Mesenchymal stem cell (in vitro differentiated cells and primary cell): ENCODE results near the gene SP3.

ENCODE experiments used
- DNase-seq: peaks from one replicate; pipeline ENCODE4 v3.0.0-alpha.2; 2013
- H2AFZ ChIP-seq: one replicate; pipeline ENCODE4 v1.6.1; 2013; ENCODE audit warnings: low read depth, mild to moderate bottlenecking, control low read depth, inconsistent platforms, low read length, moderate library complexity
- H2AK5ac ChIP-seq: 2 replicates; pipeline ENCODE4 v1.6.1; 2013; ENCODE audit warnings: low read length, moderate library complexity, mild to moderate bottlenecking, inconsistent platforms; ENCODE audit not compliant: severe bottlenecking
- H2BK120ac ChIP-seq: one replicate; pipeline ENCODE4 v1.6.1; 2013; ENCODE audit warnings: low read depth, mild to moderate bottlenecking, inconsistent platforms, low read length, moderate library complexity
- H2BK12ac ChIP-seq, 2 experiments: one replicate each; pipeline ENCODE4 v1.6.1; 2013; ENCODE audit warnings: inconsistent platforms in 2 of 2, low read length in 2 of 2, mild to moderate bottlenecking in 2 of 2, moderate library complexity in 2 of 2, control low read depth in 1 of 2
- H2BK15ac ChIP-seq: one replicate; pipeline ENCODE4 v1.6.1; 2013; ENCODE audit warnings: mild to moderate bottlenecking, low read depth, inconsistent platforms; ENCODE audit not compliant: poor library complexity, severe bottlenecking
- H2BK5ac ChIP-seq: 2 replicates; pipeline ENCODE4 v1.6.1; 2013; ENCODE audit warnings: low read depth, mild to moderate bottlenecking, low read length, control low read depth, inconsistent platforms; ENCODE audit not compliant: poor library complexity, severe bottlenecking
- H3K14ac ChIP-seq, 2 experiments: one replicate each; pipeline ENCODE4 v1.6.1; 2013; ENCODE audit warnings: inconsistent platforms in 2 of 2, low read length in 2 of 2, control low read depth in 1 of 2, mild to moderate bottlenecking in 1 of 2, moderate library complexity in 1 of 2
- H3K18ac ChIP-seq, 2 experiments: one replicate each; pipeline ENCODE4 v1.6.1; 2013; ENCODE audit warnings: inconsistent platforms in 2 of 2, low read length in 2 of 2, control low read depth in 1 of 2, low read depth in 1 of 2, mild to moderate bottlenecking in 1 of 2
- H3K23ac ChIP-seq, 2 experiments: one replicate each; pipeline ENCODE4 v1.6.1; 2013; ENCODE audit warnings: inconsistent platforms in 2 of 2, low read length in 2 of 2, mild to moderate bottlenecking in 2 of 2, moderate library complexity in 2 of 2, control low read depth in 1 of 2
- H3K27ac ChIP-seq: 2 replicates; pipeline ENCODE4 v1.5.1; 2013; ENCODE audit warnings: mild to moderate bottlenecking, moderate library complexity, low read length, control low read depth, inconsistent platforms; ENCODE audit not compliant: poor library complexity, severe bottlenecking
- H3K27me3 ChIP-seq, 2 experiments: 2 replicates each; pipeline versions ENCODE4 v1.6.1 to v1.7.0; 2013; ENCODE audit warnings: low read length in 2 of 2, mild to moderate bottlenecking in 2 of 2, moderate library complexity in 2 of 2, control low read depth in 1 of 2, inconsistent platforms in 1 of 2; ENCODE audit not compliant: control insufficient read depth in 1 of 2, insufficient read depth in 1 of 2
- H3K36me3 ChIP-seq, 2 experiments: 2 replicates each; pipeline versions ENCODE4 v1.6.1 to v1.7.0; 2013; ENCODE audit warnings: low read length in 2 of 2, control low read depth in 1 of 2, inconsistent platforms in 1 of 2, low read depth in 1 of 2, mild to moderate bottlenecking in 1 of 2; ENCODE audit not compliant: insufficient read depth in 2 of 2, control insufficient read depth in 1 of 2
- H3K4ac ChIP-seq, 2 experiments: one replicate each; pipeline ENCODE4 v1.6.1; 2013; ENCODE audit warnings: inconsistent platforms in 2 of 2, low read length in 2 of 2, mild to moderate bottlenecking in 2 of 2, moderate library complexity in 2 of 2, control low read depth in 1 of 2, low read depth in 1 of 2
- H3K4me1 ChIP-seq: 2 replicates; pipeline ENCODE4 v1.6.1; 2013; ENCODE audit warnings: low read depth, low read length, control low read depth; ENCODE audit not compliant: control insufficient read depth, insufficient read depth
- H3K4me2 ChIP-seq: 2 replicates; pipeline ENCODE4 v1.6.1; 2013; ENCODE audit warnings: low read length, mild to moderate bottlenecking, inconsistent platforms; ENCODE audit not compliant: poor library complexity, severe bottlenecking
- H3K4me3 ChIP-seq, 2 experiments: 2 replicates each; pipeline versions ENCODE4 v1.5.1 to v1.7.0; 2013; ENCODE audit warnings: low read length in 2 of 2, mild to moderate bottlenecking in 2 of 2, control low read depth in 1 of 2, low read depth in 1 of 2; ENCODE audit not compliant: insufficient read depth in 1 of 2
- H3K79me1 ChIP-seq: replicated peaks from 2 replicates; pipeline ENCODE4 v1.6.1; 2013; ENCODE audit warnings: mild to moderate bottlenecking, control low read depth, low read length, inconsistent platforms; ENCODE audit not compliant: poor library complexity, severe bottlenecking
- H3K9ac ChIP-seq: 2 replicates; pipeline ENCODE4 v1.7.0; 2013; ENCODE audit warnings: mild to moderate bottlenecking, low read length, moderate library complexity
- H3K9me3 ChIP-seq: 2 replicates; pipeline ENCODE4 v1.7.0; 2013; ENCODE audit warnings: mild to moderate bottlenecking, low read length; ENCODE audit not compliant: control insufficient read depth
- H4K8ac ChIP-seq: one replicate; pipeline ENCODE4 v1.6.1; 2013; ENCODE audit warnings: inconsistent platforms, mild to moderate bottlenecking, low read length, moderate library complexity
- H4K91ac ChIP-seq: one replicate; pipeline ENCODE4 v1.6.1; 2013; ENCODE audit warnings: mild to moderate bottlenecking, low read length, inconsistent platforms
- WGBS: methylation state at CpG from one replicate; pipeline ENCODE4 v1.1.7; 2013; ENCODE audit warnings: mixed read lengths; 5-methylcytosine and 5-hydroxymethylcytosine counted together

SP3 gene

GRCh38 chr2:173953047-173953424 lies 12.1 kb downstream of the SP3 start:
- no peak overlapping the region for H3K27ac ChIP-seq
- no peak overlapping the region for H3K14ac ChIP-seq
- H4K91ac ChIP-seq: no peak overlapping the region
- no peak overlapping the region for H2BK5ac ChIP-seq
- no peak overlapping the region for H4K8ac ChIP-seq
- no peak for DNase-seq
- no peaks in the 10 kb centered on the region for H3K27me3 ChIP-seq
- H3K79me1 ChIP-seq: peaks cover 4% of the 10 kb centered on the region
- peaks cover 18 to 73% of the 10 kb centered on the region in 2 experiments for H3K36me3 ChIP-seq
- H2BK12ac ChIP-seq: no peak overlapping the region
- H3K4me2 ChIP-seq: no peak overlapping the region
- H3K4me3 ChIP-seq: no peak overlapping the region
- H3K23ac ChIP-seq: no peak overlapping the region
- no peak overlapping the region for H2BK15ac ChIP-seq
- H3K9me3 ChIP-seq: no peaks in the 10 kb centered on the region
- H3K18ac ChIP-seq: no peak overlapping the region
- no peak overlapping the region for H2AK5ac ChIP-seq
- H2AFZ ChIP-seq: no peak overlapping the region
- H3K4me1 ChIP-seq: no peaks in the 10 kb centered on the region
- WGBS: 96% methylated on average over 3 of the region's 3 CpGs
- H3K9ac ChIP-seq: no peak overlapping the region
- H3K4ac ChIP-seq: no peak overlapping the region
- H2BK120ac ChIP-seq: no peak overlapping the region

- WGBS: 95% methylated on average over 4 of the region's 5 CpGs
- no peak overlapping the region for H4K8ac ChIP-seq
These were observed 12.7 kb downstream of the SP3 start for GRCh38 chr2:173952267-173953046.

GRCh38 chr2:173948842-173949241 lies 16.3 kb downstream of the SP3 start:
- Histone ChIP-seq H2AK5ac (no peak overlapping the region), H4K91ac (no peak overlapping the region), H2BK15ac (no peak overlapping the region), H2AFZ (no peak overlapping the region), H3K4me3 (no peak overlapping the region), H3K18ac (no peak overlapping the region), H4K8ac (no peak overlapping the region), H2BK120ac (no peak overlapping the region), H2BK12ac (no peak overlapping the region), H3K9me3 (no peaks in the 10 kb centered on the region), H3K27me3 (no peaks in the 10 kb centered on the region), H3K27ac (no peak overlapping the region), H3K36me3 (peaks cover 10 to 45% of the 10 kb centered on the region in 2 experiments), H3K14ac (no peak overlapping the region), H3K4me2 (no peak overlapping the region), H3K4me1 (no peaks in the 10 kb centered on the region), H2BK5ac (no peak overlapping the region), H3K4ac (no peak overlapping the region), H3K79me1 (no peaks in the 10 kb centered on the region), H3K23ac (no peak overlapping the region), H3K9ac (no peak overlapping the region)
- DNase-seq: no peak

More at GRCh38 chr2:173952267-173953046, 12.7 kb downstream of the SP3 start:
- no peaks in the 10 kb centered on the region for H3K4me1 ChIP-seq
- H4K91ac ChIP-seq: no peak overlapping the region
- H3K23ac ChIP-seq: no peak overlapping the region
- H2BK5ac ChIP-seq: no peak overlapping the region
- no peak overlapping the region for H2AFZ ChIP-seq
- no peaks in the 10 kb centered on the region for H3K27me3 ChIP-seq
- H3K36me3 ChIP-seq: peaks cover 18 to 73% of the 10 kb centered on the region in 2 experiments
- no peak overlapping the region for H3K9ac ChIP-seq
- no peak overlapping the region for H2AK5ac ChIP-seq
- H2BK120ac ChIP-seq: no peak overlapping the region
- H3K14ac ChIP-seq: no peak overlapping the region
- no peak overlapping the region for H3K4me3 ChIP-seq
- H2BK15ac ChIP-seq: no peak overlapping the region
- no peaks in the 10 kb centered on the region for H3K9me3 ChIP-seq
- DNase-seq: no peak
- H3K4me2 ChIP-seq: no peak overlapping the region
- no peak overlapping the region for H3K18ac ChIP-seq
- H3K27ac ChIP-seq: no peak overlapping the region
- H3K79me1 ChIP-seq: peaks cover 4% of the 10 kb centered on the region
- H2BK12ac ChIP-seq: no peak overlapping the region
- H3K4ac ChIP-seq: no peak overlapping the region

GRCh38 chr2:173948198-173948597 lies 17.0 kb downstream of the SP3 start:
- Histone ChIP-seq H3K14ac (no peak overlapping the region), H3K9ac (no peak overlapping the region), H2BK5ac (no peak overlapping the region), H2BK120ac (no peak overlapping the region), H4K91ac (no peak overlapping the region), H2BK12ac (no peak overlapping the region), H2BK15ac (no peak overlapping the region), H3K23ac (no peak overlapping the region), H2AFZ (no peak overlapping the region), H3K4me2 (no peak overlapping the region), H3K4me3 (no peak overlapping the region), H4K8ac (no peak overlapping the region), H2AK5ac (no peak overlapping the region), H3K9me3 (no peaks in the 10 kb centered on the region), H3K27ac (no peak overlapping the region), H3K18ac (no peak overlapping the region), H3K27me3 (no peaks in the 10 kb centered on the region), H3K36me3 (peaks cover 7 to 43% of the 10 kb centered on the region in 2 experiments), H3K4ac (no peak overlapping the region), H3K4me1 (no peaks in the 10 kb centered on the region), H3K79me1 (no peaks in the 10 kb centered on the region)
- no peak for DNase-seq
- 95% methylated on average over 1 of the region's 2 CpGs for WGBS
